ENCODE measurements around the gene ITGBL1.

DNA sequence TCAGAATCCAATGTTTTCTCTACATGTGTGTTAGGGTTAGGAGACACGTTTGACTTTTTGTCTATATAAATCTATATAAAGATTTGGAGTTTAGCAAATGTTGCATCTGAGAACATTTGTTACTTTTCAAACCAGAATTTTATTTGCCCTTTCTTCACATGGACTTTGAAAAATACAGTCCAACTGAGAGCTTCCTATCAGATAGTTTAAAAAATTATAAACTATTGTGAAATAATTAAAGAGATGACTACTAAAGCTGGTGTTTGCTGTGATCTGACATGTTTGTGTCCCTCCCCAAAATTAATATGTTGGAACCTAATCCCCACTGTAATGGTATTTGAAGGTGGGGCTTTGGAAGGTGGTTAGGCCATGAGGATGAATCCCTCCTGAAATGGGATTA, 297.1 kb downstream of the ITGBL1 start:
- TF ChIP-seq POLR2A (IDR thresholded peaks at IDR 0.05) (no peak), POLR2AphosphoS5 (IDR thresholded peaks at IDR 0.05) (no peak), EP300 (IDR thresholded peaks at IDR 0.05) (no peak)

Measured in sigmoid colon (tissue), 4 donors.